ENCODE measurements around the gene GNAL. TPM values are rescaled to one million over a fixed set of nuclear protein-coding genes. Genes with fewer than 3 reads are reported as not detected.
A peak's percentile ranks its signal among the peaks of the same experiment; 100 is the strongest.

Gene GNAL
- total and polyA plus RNA-seq, 8 donors, result under 0.01 to 6.7 (median 1.8) TPM

DNA sequence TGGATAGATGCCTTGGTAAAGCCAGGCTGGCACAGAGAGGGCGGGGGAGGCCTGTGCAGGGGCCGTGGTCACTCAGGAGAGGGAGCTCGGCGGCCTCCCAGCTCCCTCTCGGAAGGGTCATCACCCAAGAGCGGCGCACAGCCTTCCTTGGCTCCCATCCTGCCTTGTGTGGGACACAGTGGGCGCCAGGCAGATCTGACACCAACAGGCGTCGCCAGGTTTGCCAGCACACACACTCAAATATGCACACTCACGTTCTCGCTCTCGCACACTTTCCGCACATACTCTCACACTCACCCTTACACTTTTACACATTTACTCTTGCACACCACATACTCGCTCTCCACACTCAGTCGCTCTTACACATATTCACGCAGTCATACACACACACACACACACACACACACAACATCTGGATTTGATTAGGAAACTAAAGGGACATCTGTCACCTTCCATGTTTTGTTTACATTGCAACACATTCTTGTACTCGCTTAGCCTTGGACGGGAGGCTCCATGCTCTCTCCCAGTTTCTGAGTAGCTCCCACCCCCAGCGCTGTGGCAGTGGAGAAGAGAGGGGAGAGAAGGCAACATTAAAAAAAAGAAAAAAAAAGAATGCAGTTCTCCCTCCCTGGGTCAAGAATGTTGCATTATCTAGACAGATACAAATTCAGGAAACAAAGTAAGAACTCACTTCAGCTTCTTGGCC is 172.7 kb downstream of the GNAL start:
- Histone ChIP-seq H3K27me3 (no peaks in the 10 kb centered on the region), H3K4me1 (peaks cover 0 to 42% (median 5%) of the 10 kb centered on the region in 4 donors), H3K36me3 (no peaks in the 10 kb centered on the region), H3K9me3 (no peaks in the 10 kb centered on the region), H3K27ac (peak overlapping the region in 3 of 5 donors; percentile 49 to 76 (median 53)), H3K4me3 (no peak overlapping the region)
- TF ChIP-seq POLR2A (IDR thresholded peaks at IDR 0.05) (no peak), POLR2AphosphoS5 (IDR thresholded peaks at IDR 0.05) (no peak), EP300 (IDR thresholded peaks at IDR 0.05) (no peak)
- TF ChIP-seq, protein P1, sequence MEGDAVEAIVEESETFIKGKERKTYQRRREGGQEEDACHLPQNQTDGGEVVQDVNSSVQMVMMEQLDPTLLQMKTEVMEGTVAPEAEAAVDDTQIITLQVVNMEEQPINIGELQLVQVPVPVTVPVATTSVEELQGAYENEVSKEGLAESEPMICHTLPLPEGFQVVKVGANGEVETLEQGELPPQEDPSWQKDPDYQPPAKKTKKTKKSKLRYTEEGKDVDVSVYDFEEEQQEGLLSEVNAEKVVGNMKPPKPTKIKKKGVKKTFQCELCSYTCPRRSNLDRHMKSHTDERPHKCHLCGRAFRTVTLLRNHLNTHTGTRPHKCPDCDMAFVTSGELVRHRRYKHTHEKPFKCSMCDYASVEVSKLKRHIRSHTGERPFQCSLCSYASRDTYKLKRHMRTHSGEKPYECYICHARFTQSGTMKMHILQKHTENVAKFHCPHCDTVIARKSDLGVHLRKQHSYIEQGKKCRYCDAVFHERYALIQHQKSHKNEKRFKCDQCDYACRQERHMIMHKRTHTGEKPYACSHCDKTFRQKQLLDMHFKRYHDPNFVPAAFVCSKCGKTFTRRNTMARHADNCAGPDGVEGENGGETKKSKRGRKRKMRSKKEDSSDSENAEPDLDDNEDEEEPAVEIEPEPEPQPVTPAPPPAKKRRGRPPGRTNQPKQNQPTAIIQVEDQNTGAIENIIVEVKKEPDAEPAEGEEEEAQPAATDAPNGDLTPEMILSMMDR (IDR thresholded peaks at IDR 0.05), result no peak
- WGBS, 5 donors, result 80 to 85% (median 85%) methylated on average over 20 of the region's 20 CpGs
- DNase-seq, result no peak
- intact Hi-C loops (cut with DNase I; ENCODE audit: low total_unique reads), result no loop called here

DNA sequence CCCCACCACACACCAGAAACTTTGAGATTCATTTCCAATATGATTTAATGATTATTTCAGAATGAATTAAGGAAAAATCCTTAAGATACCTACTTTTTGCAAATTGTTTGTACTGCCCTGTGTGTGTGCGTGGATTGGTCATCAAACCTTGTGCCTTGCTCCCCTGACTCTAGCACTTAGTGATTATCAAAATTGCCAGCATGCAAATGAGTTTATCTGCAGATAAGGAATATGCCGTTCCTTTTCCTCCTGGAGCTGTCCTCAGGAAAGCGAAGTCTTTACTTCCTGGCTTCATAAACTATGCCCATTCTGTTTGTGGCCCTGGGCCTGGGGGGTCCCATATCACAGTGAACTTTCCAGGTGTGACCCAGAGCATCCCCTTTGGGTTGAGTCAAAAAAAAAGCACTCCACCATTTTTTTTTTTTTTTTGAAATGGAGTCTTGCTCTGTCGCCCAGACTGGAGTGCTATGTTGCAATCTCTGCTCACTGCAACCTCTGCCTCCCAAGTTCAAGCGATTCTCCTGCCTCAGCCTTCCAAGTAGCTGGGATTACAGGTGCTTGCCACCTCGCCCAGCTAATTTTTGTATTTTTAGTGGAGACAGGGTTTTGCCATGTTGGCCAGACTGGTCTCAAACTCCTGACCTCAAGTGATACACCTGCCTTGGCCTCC is 173.5 kb downstream of the GNAL start:
- no peak overlapping the region for H3K4me3 ChIP-seq
- intact Hi-C loops (cut with DNase I; ENCODE audit: low total_unique reads), result no loop called here
- WGBS, 5 donors, result 44 to 63% (median 56%) methylated on average over 6 of the region's 6 CpGs
- TF ChIP-seq EP300 (IDR thresholded peaks at IDR 0.05) (no peak), POLR2AphosphoS5 (IDR thresholded peaks at IDR 0.05) (peak in 1 of 3 donors; percentile 77)
- no peaks in the 10 kb centered on the region for H3K9me3 ChIP-seq
- DNase-seq, result no peak
- H3K4me1 ChIP-seq, result peaks cover 0 to 35% (median 2%) of the 10 kb centered on the region in 4 donors
- H3K27ac ChIP-seq, result peak overlapping the region in 3 of 5 donors; percentile 49 to 76 (median 53)
- no peaks in the 10 kb centered on the region for H3K27me3 ChIP-seq
- no peaks in the 10 kb centered on the region for H3K36me3 ChIP-seq

DNA sequence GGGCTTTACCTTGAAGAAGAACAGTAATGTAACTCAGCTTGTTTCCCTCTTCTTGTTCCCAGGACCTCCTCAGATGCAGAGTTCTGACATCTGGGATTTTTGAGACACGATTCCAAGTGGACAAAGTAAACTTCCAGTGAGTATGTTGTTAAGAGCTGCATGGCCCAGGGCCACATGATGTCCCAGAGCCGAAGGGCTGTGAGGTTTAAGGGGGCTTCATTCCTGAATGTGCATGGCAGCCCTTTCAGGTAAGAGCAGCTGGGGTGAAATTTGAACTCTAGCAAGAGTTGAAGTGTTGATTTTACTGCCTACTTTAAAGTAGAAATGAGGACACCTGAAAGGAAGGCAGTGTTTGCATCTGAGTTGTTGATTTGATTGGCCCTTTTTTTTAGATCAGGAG is 175.4 kb downstream of the GNAL start:
- Histone ChIP-seq H3K27me3 (no peaks in the 10 kb centered on the region), H3K27ac (no peak overlapping the region), H3K4me3 (no peak overlapping the region), H3K36me3 (no peaks in the 10 kb centered on the region), H3K4me1 (peaks cover 0 to 21% (median 2%) of the 10 kb centered on the region in 4 donors), H3K9me3 (no peaks in the 10 kb centered on the region)
- intact Hi-C loops (cut with DNase I; ENCODE audit: low total_unique reads), result no loop called here
- no peak for DNase-seq
- 72 to 81% (median 76%) methylated on average over 2 of the region's 2 CpGs for WGBS, 5 donors
- TF ChIP-seq POLR2AphosphoS5 (IDR thresholded peaks at IDR 0.05), result no peak
- TF ChIP-seq, protein P1 (IDR thresholded peaks at IDR 0.05), result no peak
- TF ChIP-seq POLR2A (IDR thresholded peaks at IDR 0.05), result no peak
- TF ChIP-seq EP300 (IDR thresholded peaks at IDR 0.05), result no peak

- no peak for TF ChIP-seq EP300 (IDR thresholded peaks at IDR 0.05)
- TF ChIP-seq POLR2AphosphoS5 (IDR thresholded peaks at IDR 0.05), result no peak
- no peak for TF ChIP-seq POLR2A (IDR thresholded peaks at IDR 0.05)
- TF ChIP-seq, protein P1 (IDR thresholded peaks at IDR 0.05), result no peak
- intact Hi-C loops (cut with DNase I; ENCODE audit: low total_unique reads), result no loop called here
- 87 to 93% (median 89%) methylated on average over 11 to 12 of the region's 12 CpGs for WGBS, 5 donors
These were observed 176.0 kb downstream of the GNAL start for GRCh38 chr18:11865071-11865470.

More at GRCh38 chr18:11865071-11865470, 176.0 kb downstream of the GNAL start:
- Histone ChIP-seq H3K36me3 (no peaks in the 10 kb centered on the region), H3K4me3 (no peak overlapping the region), H3K27me3 (no peaks in the 10 kb centered on the region), H3K27ac (no peak overlapping the region), H3K4me1 (peaks cover 0 to 15% (median 2%) of the 10 kb centered on the region in 4 donors), H3K9me3 (no peaks in the 10 kb centered on the region)
- DNase-seq, result no peak
